K562 (cell line): Measurements from ENCODE around the gene BRD3OS. TPM values are rescaled to one million over a fixed set of nuclear protein-coding genes. Genes with fewer than 3 reads are reported as not detected.

Experiments used
- CBFA2T2 ChIP-seq: fragments of 450-650 bp; conservative IDR thresholded peaks from 2 replicates; pipeline ENCODE4 v1.6.1; 2017; ENCODE audit warnings: mild to moderate bottlenecking
- ETV6 ChIP-seq, 3 experiments: fragments of 150-350 bp in 1 of 3; sonication (generic) in 1 of 3; formaldehyde crosslinking in 1 of 3; IDR thresholded peaks; 2 replicates each; pipeline versions ENCODE4 v1.6.1 to v1.8.0; 2014 to 2022; ENCODE audit warnings: borderline replicate concordance in 2 of 3, low read depth in 2 of 3, antibody characterized with exemption in 1 of 3, low read length in 1 of 3, mild to moderate bottlenecking in 1 of 3, missing genetic modification reagents in 1 of 3
- LCOR ChIP-seq: sonication (generic); formaldehyde crosslinking; IDR thresholded peaks from 2 replicates; pipeline ENCODE4 v1.8.0; 2022; ENCODE audit warnings: mild to moderate bottlenecking, missing genetic modification reagents
- U2AF1 ChIP-seq: fragments of 200-400 bp; formaldehyde crosslinking; optimal IDR thresholded peaks from 2 replicates; pipeline ENCODE3; 2017; ENCODE audit warnings: mild to moderate bottlenecking, low read depth, low read length, moderate library complexity
- ZBTB7A ChIP-seq: IDR thresholded peaks from 2 replicates; pipeline ENCODE4 v1.6.1; 2011; ENCODE audit warnings: low read depth, mild to moderate bottlenecking, low read length, moderate library complexity, borderline replicate concordance; ENCODE audit not compliant: control insufficient read depth
- ZNF217 ChIP-seq: sonication (generic); formaldehyde crosslinking; IDR thresholded peaks from 2 replicates; pipeline ENCODE4 v1.8.0; 2022; ENCODE audit warnings: mild to moderate bottlenecking, missing genetic modification reagents
- polyA plus RNA-seq, 8 experiments: library from polyadenylated mRNA; depleted of rRNA in 4 of 8; stranded (reverse) in 5 of 8; unstranded in 3 of 8; fragments of >200 nt; fragmentation: Nextera tagmentation in 2 of 8; fragmentation: Illumina TruSeq in 1 of 8; extraction: Ambion mirVana in 2 of 8; extraction: Trizol in 1 of 8; gene quantifications; 2 replicates each; pipeline versions ENCODE4 v1.2.1 to v1.2.3, GENCODE V29; 2011 to 2014; ENCODE audit warnings: inconsistent platforms in 1 of 8, missing spikeins in 1 of 8
- total RNA-seq, 7 experiments: library from RNA; depleted of rRNA in 6 of 7; stranded (reverse); fragments of >200 nt in 6 of 7; fragmentation: Illumina TruSeq in 2 of 7; extraction: Trizol in 2 of 7; gene quantifications; 2 replicates each; pipeline versions ENCODE4 v1.2.1 to v1.2.3, GENCODE V29; 2011 to 2021; ENCODE audit warnings: low replicate concordance in 1 of 7
- TF ChIP-seq, protein P1 (sequence below): sonication (generic); formaldehyde crosslinking; IDR thresholded peaks from 2 replicates; pipeline ENCODE4 v1.8.0; 2022; ENCODE audit warnings: mild to moderate bottlenecking, low read depth, missing genetic modification reagents
- TF ChIP-seq, protein P2 (sequence below): fragments of 450-650 bp; formaldehyde crosslinking; IDR thresholded peaks from 2 replicates; pipeline ENCODE4 v1.4.0; 2020; ENCODE audit warnings: mild to moderate bottlenecking, moderate library complexity
- TF ChIP-seq, protein P3 (sequence below): fragments of 250-450 bp; sonication (Bioruptor Pico); IDR thresholded peaks from 2 replicates; pipeline ENCODE4 v1.8.0; 2022; ENCODE audit warnings: inconsistent platforms, mild to moderate bottlenecking, moderate library complexity, borderline replicate concordance

Gene BRD3OS
- total and polyA plus RNA-seq, 9 of the 15 experiments (the other 6 are each of a cell fraction or from before 2014, with no cell fraction given), result 1.1 to 8.7 (median 5.9) TPM

DNA sequence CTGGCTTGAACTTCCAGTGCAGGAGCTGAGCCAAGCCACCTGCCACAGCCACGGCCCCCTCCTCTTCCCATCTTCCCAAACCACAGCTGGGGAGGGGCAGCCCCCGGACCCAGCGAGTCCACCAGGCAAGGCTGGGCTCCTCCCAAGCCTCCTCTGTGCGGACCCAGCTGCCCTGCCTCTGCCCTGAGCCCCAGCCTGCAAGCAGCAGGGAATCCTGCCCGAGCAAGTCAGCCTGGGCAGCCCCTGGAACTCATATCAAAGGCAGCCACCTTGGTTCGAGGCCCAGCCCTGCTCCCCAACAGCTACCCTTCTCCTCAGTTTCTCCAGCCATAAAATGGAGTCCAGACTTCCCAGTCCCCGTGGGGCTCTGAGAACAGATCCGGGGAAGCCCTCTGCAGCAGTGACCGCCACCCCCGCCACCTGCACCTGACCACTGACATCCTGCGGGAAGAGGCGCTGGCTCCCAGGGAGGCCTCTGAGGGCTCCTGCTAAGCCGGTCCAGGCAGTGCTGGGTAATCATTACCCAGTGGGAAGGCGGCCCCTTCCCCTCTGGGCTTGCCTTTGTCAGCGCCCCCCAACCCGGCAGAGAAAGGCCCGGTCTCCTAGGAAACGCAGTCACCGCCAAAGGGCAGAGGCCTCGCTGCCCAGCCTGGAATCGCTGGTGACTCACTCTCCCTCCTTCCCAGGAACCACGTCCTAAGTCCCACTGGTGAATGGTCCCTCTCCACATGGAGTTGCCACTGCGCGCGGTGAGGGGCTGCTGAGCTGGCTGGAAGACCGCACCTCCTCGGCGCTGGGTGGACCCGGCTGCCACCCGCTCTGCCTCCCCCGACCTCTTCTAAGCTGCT lies 34.7 kb upstream of the BRD3OS start (continued):
- TF ChIP-seq CBFA2T2 (no peak), ZBTB7A (no peak), LCOR (no peak), ETV6 (IDR thresholded peaks at IDR 0.05; ENCODE audit: borderline replicate concordance in 1 of 2, low read depth in 2 of 2, low read length in 1 of 2) (no peak), ETV6 (CRISPR knock-in tag; IDR thresholded peaks at IDR 0.05; ENCODE audit: borderline replicate concordance) (no peak), U2AF1 (no peak), ZNF217 (CRISPR knock-in tag) (no peak)
- TF ChIP-seq, protein P1, sequence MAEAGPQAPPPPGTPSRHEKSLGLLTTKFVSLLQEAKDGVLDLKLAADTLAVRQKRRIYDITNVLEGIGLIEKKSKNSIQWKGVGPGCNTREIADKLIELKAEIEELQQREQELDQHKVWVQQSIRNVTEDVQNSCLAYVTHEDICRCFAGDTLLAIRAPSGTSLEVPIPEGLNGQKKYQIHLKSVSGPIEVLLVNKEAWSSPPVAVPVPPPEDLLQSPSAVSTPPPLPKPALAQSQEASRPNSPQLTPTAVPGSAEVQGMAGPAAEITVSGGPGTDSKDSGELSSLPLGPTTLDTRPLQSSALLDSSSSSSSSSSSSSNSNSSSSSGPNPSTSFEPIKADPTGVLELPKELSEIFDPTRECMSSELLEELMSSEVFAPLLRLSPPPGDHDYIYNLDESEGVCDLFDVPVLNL (CRISPR knock-in tag), result no peak
- TF ChIP-seq, protein P2, sequence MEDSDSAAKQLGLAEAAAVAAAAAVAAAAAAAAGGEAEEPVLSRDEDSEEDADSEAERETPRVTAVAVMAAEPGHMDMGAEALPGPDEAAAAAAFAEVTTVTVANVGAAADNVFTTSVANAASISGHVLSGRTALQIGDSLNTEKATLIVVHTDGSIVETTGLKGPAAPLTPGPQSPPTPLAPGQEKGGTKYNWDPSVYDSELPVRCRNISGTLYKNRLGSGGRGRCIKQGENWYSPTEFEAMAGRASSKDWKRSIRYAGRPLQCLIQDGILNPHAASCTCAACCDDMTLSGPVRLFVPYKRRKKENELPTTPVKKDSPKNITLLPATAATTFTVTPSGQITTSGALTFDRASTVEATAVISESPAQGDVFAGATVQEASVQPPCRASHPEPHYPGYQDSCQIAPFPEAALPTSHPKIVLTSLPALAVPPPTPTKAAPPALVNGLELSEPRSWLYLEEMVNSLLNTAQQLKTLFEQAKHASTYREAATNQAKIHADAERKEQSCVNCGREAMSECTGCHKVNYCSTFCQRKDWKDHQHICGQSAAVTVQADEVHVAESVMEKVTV, result no peak
- TF ChIP-seq, protein P3, sequence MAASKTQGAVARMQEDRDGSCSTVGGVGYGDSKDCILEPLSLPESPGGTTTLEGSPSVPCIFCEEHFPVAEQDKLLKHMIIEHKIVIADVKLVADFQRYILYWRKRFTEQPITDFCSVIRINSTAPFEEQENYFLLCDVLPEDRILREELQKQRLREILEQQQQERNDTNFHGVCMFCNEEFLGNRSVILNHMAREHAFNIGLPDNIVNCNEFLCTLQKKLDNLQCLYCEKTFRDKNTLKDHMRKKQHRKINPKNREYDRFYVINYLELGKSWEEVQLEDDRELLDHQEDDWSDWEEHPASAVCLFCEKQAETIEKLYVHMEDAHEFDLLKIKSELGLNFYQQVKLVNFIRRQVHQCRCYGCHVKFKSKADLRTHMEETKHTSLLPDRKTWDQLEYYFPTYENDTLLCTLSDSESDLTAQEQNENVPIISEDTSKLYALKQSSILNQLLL (CRISPR knock-in tag), result no peak
- TF ChIP-seq, all 486 proteins: peak for 0
